22Rv1 (cell line): ENCODE measurements around the gene MIGA1.

ENCODE experiments used
- H3K27ac ChIP-seq: fragments of 450-650 bp; 2 replicates; pipeline ENCODE4 v1.5.1; 2017
- CTCF ChIP-seq: fragments of 450-650 bp; IDR thresholded peaks from 2 replicates; pipeline ENCODE4 v1.5.1; 2017; ENCODE audit warnings: mild to moderate bottlenecking
- ZFX ChIP-seq: fragments of 450-650 bp; IDR thresholded peaks from 2 replicates; pipeline ENCODE4 v1.6.1; 2017; ENCODE audit warnings: antibody characterized with exemption, borderline replicate concordance

Gene MIGA1

GRCh38 chr1:77756052-77756754 lies 23.2 kb upstream of the MIGA1 start:
- TF ChIP-seq CTCF: no peak
- no peak overlapping the region for H3K27ac ChIP-seq

GRCh38 chr1:77757066-77757584 lies 22.3 kb upstream of the MIGA1 start:
- no peak for TF ChIP-seq CTCF
- no peak for TF ChIP-seq ZFX
- H3K27ac ChIP-seq: no peak overlapping the region

GRCh38 chr1:77757603-77758002 lies 21.8 kb upstream of the MIGA1 start:
- TF ChIP-seq ZFX: no peak
- H3K27ac ChIP-seq: no peak overlapping the region

- peak within 1 kb of the TSS; percentile 71 for H3K27ac ChIP-seq
- TF ChIP-seq ZFX (no peak), CTCF (no peak)
Observed at GRCh38 chr1:77759071-77760028, 20.1 kb upstream of the MIGA1 start, which contains the start of gene USP33. USP33 (minus strand) TSS chr1:77759852; CDS start chr1:77741697, 18,155 bp downstream.

GRCh38 chr1:77762072-77762476 lies 17.4 kb upstream of the MIGA1 start:
- no peak overlapping the region for H3K27ac ChIP-seq
- no peak for TF ChIP-seq ZFX

- no peak for TF ChIP-seq ZFX
- no peak for TF ChIP-seq CTCF
Observed at GRCh38 chr1:77768006-77768405, 11.4 kb upstream of the MIGA1 start.

GRCh38 chr1:77776007-77776700 lies 3.3 kb upstream of the MIGA1 start:
- no peak overlapping the region for H3K27ac ChIP-seq
- TF ChIP-seq ZFX (no peak), CTCF (no peak)

More at GRCh38 chr1:77768006-77768405, 11.4 kb upstream of the MIGA1 start:
- H3K27ac ChIP-seq: no peak overlapping the region
